GM12878 (cell line): Measurements from ENCODE around the gene SELENOT. TPM values are rescaled to one million over a fixed set of nuclear protein-coding genes. Genes with fewer than 3 reads are reported as not detected.

Experiments
- ATAC-seq: fragments of 200-7000 bp; cut with Tn5 transposase; 3 replicates; pipeline ENCODE4 v1.9.1; 2020; ENCODE audit warnings: mild to moderate bottlenecking, moderate library complexity
- BruUV-seq: library from RNA; stranded (reverse); fragments of 400-500 nt; replicated peaks from 2 replicates; lab custom pipeline; 2021; lab: Mats Ljungman, UMichigan
- CTCF ChIA-PET: fragments of 300-600 bp; sonication (Branson Sonifier 250); formaldehyde crosslinking; extraction: SDS; loops from one replicate; lab custom pipeline; 2021; ENCODE audit warnings: inconsistent platforms; lab: Yijun Ruan, JAX
- POLR2A ChIA-PET: fragments of 350-600 bp; formaldehyde crosslinking; extraction: SDS; loops from one replicate; lab custom pipeline; 2021; ENCODE audit warnings: inconsistent platforms; lab: Charles Lee
- RAD21 ChIA-PET: fragments of 300-600 bp; sonication (Branson Sonifier 250); formaldehyde crosslinking; loops from one replicate; lab custom pipeline; 2023; ENCODE audit warnings: antibody characterized with exemption; ENCODE audit not compliant: unreplicated experiment; lab: Charles Lee
- SMC1A ChIA-PET: fragments of 300-600 bp; sonication (Branson Sonifier 250); formaldehyde crosslinking; loops from one replicate; lab custom pipeline; 2023; ENCODE audit not compliant: unreplicated experiment, uncharacterized antibody; lab: Charles Lee
- DNase-seq: peaks from one replicate; pipeline ENCODE4 v3.0.0-alpha.2; 2011; ENCODE audit warnings: low read depth, low spot score
- FAIRE-seq: peaks from 3 replicates; lab custom pipeline; 2011; peaks lifted over from hg19 to GRCh38; lab: Jason Lieb, UNC
- H2AFZ ChIP-seq: 2 replicates; pipeline ENCODE4 v1.6.0; 2011; ENCODE audit warnings: low read depth, low read length, control low read depth; ENCODE audit not compliant: control insufficient read depth
- H3K27ac ChIP-seq: 2 replicates; pipeline ENCODE4 v1.5.1; 2011; ENCODE audit warnings: control low read depth; ENCODE audit not compliant: control insufficient read depth, insufficient read depth
- H3K27me3 ChIP-seq, 2 experiments: replicated peaks in 1 of 2; 2 replicates each; pipeline versions ENCODE4 v1.6.0 to v1.6.1; 2011; ENCODE audit warnings: low read length in 1 of 2; ENCODE audit not compliant: control insufficient read depth in 2 of 2, insufficient read depth in 2 of 2
- H3K36me3 ChIP-seq, 2 experiments: 2 replicates each; pipeline ENCODE4 v1.5.1; 2011; ENCODE audit warnings: low read length in 1 of 2; ENCODE audit not compliant: control insufficient read depth in 2 of 2, insufficient read depth in 2 of 2
- H3K4me1 ChIP-seq: 2 replicates; pipeline ENCODE4 v1.6.1; 2011; ENCODE audit warnings: mild to moderate bottlenecking, low read length, moderate library complexity, mixed read lengths; ENCODE audit not compliant: control insufficient read depth, insufficient read depth
- H3K4me2 ChIP-seq: 2 replicates; pipeline ENCODE4 v1.6.0; 2011; ENCODE audit warnings: control low read depth; ENCODE audit not compliant: control insufficient read depth, insufficient read depth
- H3K4me3 ChIP-seq: fragments of 200-600 bp; sonication (generic); 2 replicates; pipeline ENCODE4 v1.5.1; 2016
- H3K79me2 ChIP-seq: 2 replicates; pipeline ENCODE4 v1.6.0; 2011; ENCODE audit warnings: low read length; ENCODE audit not compliant: control insufficient read depth, insufficient read depth
- H3K9ac ChIP-seq: 2 replicates; pipeline ENCODE4 v1.8.0; 2011; ENCODE audit warnings: low read length, control low read depth, mixed read lengths; ENCODE audit not compliant: control insufficient read depth, insufficient read depth
- H3K9me3 ChIP-seq: replicated peaks from 3 replicates; pipeline ENCODE4 v1.5.1; 2011; ENCODE audit warnings: mild to moderate bottlenecking, low read length; ENCODE audit not compliant: control insufficient read depth, insufficient read depth
- H4K20me1 ChIP-seq: 2 replicates; pipeline ENCODE4 v1.6.0; 2011; ENCODE audit not compliant: control insufficient read depth, insufficient read depth
- CHD1 ChIP-seq: IDR thresholded peaks from 2 replicates; pipeline ENCODE4 v1.6.1; 2012; ENCODE audit warnings: low read depth, low read length, improper control_type of control experiment
- CREM ChIP-seq: IDR thresholded peaks from 2 replicates; pipeline ENCODE4 v1.6.1; 2014; ENCODE audit warnings: antibody characterized with exemption, low read depth
- EP300 ChIP-seq, 2 experiments: fragments of 150-350 bp in 1 of 2; IDR thresholded peaks; 2 replicates each; pipeline ENCODE4 v1.6.1; 2011 to 2012; ENCODE audit warnings: low read depth in 2 of 2, low read length in 2 of 2, borderline replicate concordance in 1 of 2, improper control_type of control experiment in 1 of 2, inconsistent platforms in 1 of 2; ENCODE audit not compliant: control insufficient read depth in 1 of 2
- MEF2A ChIP-seq: IDR thresholded peaks from 2 replicates; pipeline ENCODE4 v1.6.1; 2011; ENCODE audit warnings: low read depth, mild to moderate bottlenecking, low read length, moderate library complexity; ENCODE audit not compliant: insufficient read depth
- SREBF2 ChIP-seq: IDR thresholded peaks from 2 replicates; pipeline ENCODE4 v1.6.1; 2012; ENCODE audit warnings: mild to moderate bottlenecking, low read length
- STAT1 ChIP-seq: fragments of 450-650 bp; conservative IDR thresholded peaks from 2 replicates; pipeline ENCODE4 v1.6.1; 2014; ENCODE audit warnings: antibody characterized with exemption, mild to moderate bottlenecking
- WGBS: methylation state at CpG from one replicate; pipeline ENCODE4 v1.1.6; 2016; ENCODE audit warnings: low lambda C conversion rate; ENCODE audit not compliant: insufficient replicate concordance, insufficient coverage; ENCODE audit errors: missing lambda C conversion rate; 5-methylcytosine and 5-hydroxymethylcytosine counted together
- in situ Hi-C: fragments of 300-500 bp; cut with MboI; formaldehyde crosslinking; loops from 9 replicates; pipeline ENCODE4 v1.14.3; 2018; ENCODE audit warnings: mixed read lengths
- intact Hi-C: fragments of 100-400 bp; cut with micrococcal nuclease; formaldehyde crosslinking; loops from one replicate; pipeline ENCODE4 v1.14.2; 2022; ENCODE audit not compliant: unreplicated experiment
- polyA plus RNA-seq, 11 experiments: library from polyadenylated mRNA; depleted of rRNA in 4 of 11; unstranded in 6 of 11; stranded (reverse) in 5 of 11; fragments of >200 nt; fragmentation: Nextera tagmentation in 4 of 11; fragmentation: Illumina TruSeq in 1 of 11; extraction: Ambion mirVana in 4 of 11; extraction: Trizol in 1 of 11; gene quantifications; 1 replicate in 1 of 11; 2 replicates in 10 of 11; pipeline versions ENCODE4 v1.2.1 to v1.2.3, GENCODE V29; 2011 to 2016; ENCODE audit warnings: inconsistent platforms in 2 of 11, missing spikeins in 2 of 11, low read depth in 1 of 11
- total RNA-seq, 4 experiments: library from RNA; depleted of rRNA in 3 of 4; stranded (reverse); fragments of >200 nt in 3 of 4; fragmentation: Illumina TruSeq in 1 of 4; extraction: Trizol in 1 of 4; gene quantifications; 2 replicates each; pipeline versions ENCODE4 v1.2.1 to v1.2.3, GENCODE V29; 2013 to 2021
- TF ChIP-seq, protein P1 (sequence below): fragments of 450-650 bp; IDR thresholded peaks from 2 replicates; pipeline ENCODE4 v1.6.1; 2016; ENCODE audit warnings: mild to moderate bottlenecking, moderate library complexity, borderline replicate concordance
- TF ChIP-seq, protein P2 (sequence below): fragments of 450-650 bp; IDR thresholded peaks from 2 replicates; pipeline ENCODE4 v1.6.1; 2018; ENCODE audit warnings: borderline replicate concordance, mild to moderate bottlenecking; ENCODE audit not compliant: partially characterized antibody

The SELENOT gene
- total and polyA plus RNA-seq, 10 of the 15 experiments (the other 5 are each of a cell fraction or from before 2014, with no cell fraction given) = 89.4 to 768 (median 261) TPM

DNA sequence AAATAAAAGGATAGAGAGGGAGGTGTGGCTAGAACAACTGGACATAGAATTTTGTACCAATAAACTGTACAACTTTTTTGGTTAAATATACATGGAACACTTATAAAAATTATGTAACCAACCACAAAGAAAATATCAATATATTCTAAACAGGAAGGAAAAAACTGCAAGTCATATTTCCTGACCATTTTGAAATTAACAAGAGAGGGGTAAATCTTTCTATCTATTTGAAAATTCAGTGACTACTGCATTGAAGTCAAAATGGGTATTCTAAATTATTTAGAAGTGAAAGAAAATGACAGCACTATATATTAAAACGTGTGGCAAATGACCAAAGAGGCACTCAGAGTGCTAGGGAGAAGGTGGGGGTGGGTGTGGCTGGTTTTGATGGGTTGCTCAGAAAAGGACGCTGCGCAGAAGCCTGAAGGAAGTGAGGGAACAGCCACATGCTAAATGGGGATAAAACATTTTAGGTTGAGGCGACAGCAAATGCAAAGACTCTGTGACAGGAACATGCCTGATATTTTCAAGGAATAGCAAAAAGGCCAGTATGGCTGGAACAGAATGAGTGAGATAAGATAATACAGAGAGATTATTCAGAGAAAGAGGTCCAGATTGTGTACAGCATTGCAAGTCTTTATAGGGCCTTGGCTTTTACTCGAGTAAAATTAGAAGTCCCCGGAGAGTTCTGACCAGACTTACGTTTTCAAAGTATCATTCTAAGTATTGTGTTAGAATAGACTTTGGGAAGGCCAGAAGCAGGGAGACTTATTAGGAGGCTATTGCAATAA lies 59.5 kb downstream of the SELENOT start:
- Histone ChIP-seq H3K4me1 (no peaks in the 10 kb centered on the region), H3K27ac (no peak overlapping the region), H2AFZ (no peak overlapping the region; the same call in 1 of the 2 replicates), H3K9me3 (no peaks in the 10 kb centered on the region), H4K20me1 (no peaks in the 10 kb centered on the region), H3K79me2 (no peaks in the 10 kb centered on the region), H3K4me2 (no peak overlapping the region), H3K4me3 (no peak overlapping the region), H3K9ac (no peak overlapping the region), H3K27me3 (no peaks in the 10 kb centered on the region), H3K36me3 (no peaks in the 10 kb centered on the region)
- intact Hi-C loops = no loop called here
- no peak for TF ChIP-seq CREM
- no peak for TF ChIP-seq MEF2A
- TF ChIP-seq SREBF2 = no peak
- TF ChIP-seq STAT1 = no peak
- TF ChIP-seq CHD1 = no peak
- TF ChIP-seq, protein P1, sequence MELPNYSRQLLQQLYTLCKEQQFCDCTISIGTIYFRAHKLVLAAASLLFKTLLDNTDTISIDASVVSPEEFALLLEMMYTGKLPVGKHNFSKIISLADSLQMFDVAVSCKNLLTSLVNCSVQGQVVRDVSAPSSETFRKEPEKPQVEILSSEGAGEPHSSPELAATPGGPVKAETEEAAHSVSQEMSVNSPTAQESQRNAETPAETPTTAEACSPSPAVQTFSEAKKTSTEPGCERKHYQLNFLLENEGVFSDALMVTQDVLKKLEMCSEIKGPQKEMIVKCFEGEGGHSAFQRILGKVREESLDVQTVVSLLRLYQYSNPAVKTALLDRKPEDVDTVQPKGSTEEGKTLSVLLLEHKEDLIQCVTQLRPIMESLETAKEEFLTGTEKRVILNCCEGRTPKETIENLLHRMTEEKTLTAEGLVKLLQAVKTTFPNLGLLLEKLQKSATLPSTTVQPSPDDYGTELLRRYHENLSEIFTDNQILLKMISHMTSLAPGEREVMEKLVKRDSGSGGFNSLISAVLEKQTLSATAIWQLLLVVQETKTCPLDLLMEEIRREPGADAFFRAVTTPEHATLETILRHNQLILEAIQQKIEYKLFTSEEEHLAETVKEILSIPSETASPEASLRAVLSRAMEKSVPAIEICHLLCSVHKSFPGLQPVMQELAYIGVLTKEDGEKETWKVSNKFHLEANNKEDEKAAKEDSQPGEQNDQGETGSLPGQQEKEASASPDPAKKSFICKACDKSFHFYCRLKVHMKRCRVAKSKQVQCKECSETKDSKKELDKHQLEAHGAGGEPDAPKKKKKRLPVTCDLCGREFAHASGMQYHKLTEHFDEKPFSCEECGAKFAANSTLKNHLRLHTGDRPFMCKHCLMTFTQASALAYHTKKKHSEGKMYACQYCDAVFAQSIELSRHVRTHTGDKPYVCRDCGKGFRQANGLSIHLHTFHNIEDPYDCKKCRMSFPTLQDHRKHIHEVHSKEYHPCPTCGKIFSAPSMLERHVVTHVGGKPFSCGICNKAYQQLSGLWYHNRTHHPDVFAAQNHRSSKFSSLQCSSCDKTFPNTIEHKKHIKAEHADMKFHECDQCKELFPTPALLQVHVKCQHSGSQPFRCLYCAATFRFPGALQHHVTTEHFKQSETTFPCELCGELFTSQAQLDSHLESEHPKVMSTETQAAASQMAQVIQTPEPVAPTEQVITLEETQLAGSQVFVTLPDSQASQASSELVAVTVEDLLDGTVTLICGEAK = no peak
- TF ChIP-seq EP300 (IDR thresholded peaks at IDR 0.05; ENCODE audit: borderline replicate concordance in 1 of 2, control insufficient read depth in 1 of 2, low read depth in 2 of 2, low read length in 2 of 2) = no peak
- TF ChIP-seq, protein P2, sequence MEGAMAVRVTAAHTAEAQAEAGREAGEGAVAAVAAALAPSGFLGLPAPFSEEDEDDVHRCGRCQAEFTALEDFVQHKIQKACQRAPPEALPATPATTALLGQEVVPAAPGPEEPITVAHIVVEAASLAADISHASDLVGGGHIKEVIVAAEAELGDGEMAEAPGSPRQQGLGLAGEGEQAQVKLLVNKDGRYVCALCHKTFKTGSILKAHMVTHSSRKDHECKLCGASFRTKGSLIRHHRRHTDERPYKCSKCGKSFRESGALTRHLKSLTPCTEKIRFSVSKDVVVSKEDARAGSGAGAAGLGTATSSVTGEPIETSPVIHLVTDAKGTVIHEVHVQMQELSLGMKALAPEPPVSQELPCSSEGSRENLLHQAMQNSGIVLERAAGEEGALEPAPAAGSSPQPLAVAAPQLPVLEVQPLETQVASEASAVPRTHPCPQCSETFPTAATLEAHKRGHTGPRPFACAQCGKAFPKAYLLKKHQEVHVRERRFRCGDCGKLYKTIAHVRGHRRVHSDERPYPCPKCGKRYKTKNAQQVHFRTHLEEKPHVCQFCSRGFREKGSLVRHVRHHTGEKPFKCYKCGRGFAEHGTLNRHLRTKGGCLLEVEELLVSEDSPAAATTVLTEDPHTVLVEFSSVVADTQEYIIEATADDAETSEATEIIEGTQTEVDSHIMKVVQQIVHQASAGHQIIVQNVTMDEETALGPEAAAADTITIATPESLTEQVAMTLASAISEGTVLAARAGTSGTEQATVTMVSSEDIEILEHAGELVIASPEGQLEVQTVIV = no peak
- FAIRE-seq = no peak
- in situ Hi-C loops = no loop called here
- 39% methylated on average over 7 of the region's 7 CpGs for WGBS
- POLR2A ChIA-PET = no interaction called here
- no TSS peak for BruUV-seq
- RAD21 ChIA-PET = no interaction called here
- DNase-seq = no peak
- no peak for ATAC-seq
- SMC1A ChIA-PET = no interaction called here
- CTCF ChIA-PET = no interaction called here
